Uterus (tissue), 4 donors: ENCODE data around the gene CHCHD3. TPM values are rescaled to one million over a fixed set of nuclear protein-coding genes. Genes with fewer than 3 reads are reported as not detected.

ENCODE experiments used
- DNase-seq, 2 donors: peaks; one replicate each; pipeline ENCODE4 v3.0.0-alpha.2; 2019 to 2020
- H3K27ac ChIP-seq, 2 donors: fragments of 200-600 bp; sonication (generic); 1 replicate in 1 of 2; 2 replicates in 1 of 2; pipeline ENCODE4 v1.5.1; 2016 to 2018
- H3K27me3 ChIP-seq, 2 donors: fragments of 200-600 bp; sonication (generic); one replicate each; pipeline ENCODE4 v1.5.1; 2018 to 2019; ENCODE audit warnings: control low read depth in 1 of 2
- H3K36me3 ChIP-seq, 2 donors: fragments of 200-600 bp; sonication (generic); one replicate each; pipeline ENCODE4 v1.5.1; 2019; ENCODE audit warnings: control low read depth in 1 of 2
- H3K4me1 ChIP-seq, 2 donors: fragments of 200-600 bp; sonication (generic); one replicate each; pipeline ENCODE4 v1.5.1; 2018 to 2019; ENCODE audit warnings: control low read depth in 1 of 2
- H3K4me3 ChIP-seq, 2 donors: fragments of 200-600 bp; sonication (generic); 1 replicate in 1 of 2; 2 replicates in 1 of 2; pipeline ENCODE4 v1.5.1; 2018 to 2019; ENCODE audit warnings: mild to moderate bottlenecking in 1 of 2
- H3K9me3 ChIP-seq, 2 donors: fragments of 200-600 bp; sonication (generic); one replicate each; pipeline ENCODE4 v1.5.1; 2019; ENCODE audit warnings: control low read depth in 1 of 2
- CTCF ChIP-seq, 4 experiments: fragments of 200-600 bp in 2 of 4; fragments of 450-650 bp in 2 of 4; sonication (generic) in 2 of 4; IDR thresholded peaks; one replicate each; pipeline ENCODE4 v1.5.1; 2016 to 2019; ENCODE audit warnings: antibody characterized with exemption in 4 of 4, mild to moderate bottlenecking in 2 of 4, moderate library complexity in 1 of 4
- POLR2A ChIP-seq, 2 donors: fragments of 450-650 bp; IDR thresholded peaks; one replicate each; pipeline ENCODE4 v1.6.1; 2016; ENCODE audit warnings: antibody characterized with exemption in 2 of 2, mild to moderate bottlenecking in 1 of 2, moderate library complexity in 1 of 2
- intact Hi-C: fragments of 100-400 bp; cut with DNase I; formaldehyde crosslinking; loops from one replicate; pipeline ENCODE4 v1.15.1; 2023; ENCODE audit warnings: low total_unique reads
- total RNA-seq, 4 donors: library from RNA; depleted of rRNA in 3 of 4; stranded (reverse); fragments of >200 nt in 3 of 4; gene quantifications; one replicate each; pipeline versions ENCODE4 v1.1.0 to v1.2.4, GENCODE V29; 2014 to 2023
- donor health status: DM: yes; HTN: yes; CAD: no.

The CHCHD3 gene
- total RNA-seq, 4 donors from 2014 or later: 43.5 to 61.0 (median 47.6) TPM

GRCh38 chr7:132805766-132806165 is 276.1 kb downstream of the CHCHD3 start:
- no peak for TF ChIP-seq POLR2A (IDR thresholded peaks at IDR 0.05)
- TF ChIP-seq CTCF (IDR thresholded peaks at IDR 0.05): no peak
- Histone ChIP-seq H3K9me3 (no peaks in the 10 kb centered on the region), H3K36me3 (no peaks in the 10 kb centered on the region), H3K4me3 (no peak overlapping the region), H3K27ac (no peak overlapping the region), H3K27me3 (no peaks in the 10 kb centered on the region), H3K4me1 (no peaks in the 10 kb centered on the region)
- no peak for DNase-seq
- intact Hi-C loops: no loop called here

- no peak for TF ChIP-seq POLR2A (IDR thresholded peaks at IDR 0.05)
- TF ChIP-seq CTCF (IDR thresholded peaks at IDR 0.05): no peak
- no peak for DNase-seq
- intact Hi-C loops: no loop called here
- H3K4me3 ChIP-seq: no peak overlapping the region
- H3K27me3 ChIP-seq: no peaks in the 10 kb centered on the region
- no peak overlapping the region for H3K27ac ChIP-seq
- H3K4me1 ChIP-seq: no peaks in the 10 kb centered on the region
- H3K36me3 ChIP-seq: no peaks in the 10 kb centered on the region
- no peaks in the 10 kb centered on the region for H3K9me3 ChIP-seq
These were observed 276.9 kb downstream of the CHCHD3 start for GRCh38 chr7:132804849-132805485.

- Histone ChIP-seq H3K27ac (no peak overlapping the region), H3K27me3 (no peaks in the 10 kb centered on the region), H3K9me3 (no peaks in the 10 kb centered on the region), H3K36me3 (no peaks in the 10 kb centered on the region), H3K4me1 (no peaks in the 10 kb centered on the region), H3K4me3 (no peak overlapping the region)
- TF ChIP-seq CTCF (IDR thresholded peaks at IDR 0.05) (no peak), POLR2A (IDR thresholded peaks at IDR 0.05) (no peak)
- intact Hi-C loops: no loop called here
- DNase-seq: no peak
These were observed 281.4 kb downstream of the CHCHD3 start for GRCh38 chr7:132800522-132800921.

GRCh38 chr7:132799081-132799413 is 282.8 kb downstream of the CHCHD3 start:
- DNase-seq: no peak
- TF ChIP-seq POLR2A (IDR thresholded peaks at IDR 0.05) (no peak), CTCF (IDR thresholded peaks at IDR 0.05) (no peak)
- Histone ChIP-seq H3K4me1 (no peaks in the 10 kb centered on the region), H3K36me3 (no peaks in the 10 kb centered on the region), H3K4me3 (no peak overlapping the region), H3K9me3 (no peaks in the 10 kb centered on the region), H3K27ac (no peak overlapping the region), H3K27me3 (no peaks in the 10 kb centered on the region)
- intact Hi-C loops: no loop called here

- no peak overlapping the region for H3K27ac ChIP-seq
- no peak for TF ChIP-seq POLR2A (IDR thresholded peaks at IDR 0.05)
- TF ChIP-seq CTCF (IDR thresholded peaks at IDR 0.05): no peak
- intact Hi-C loops: no loop called here
- no peaks in the 10 kb centered on the region for H3K27me3 ChIP-seq
- H3K4me3 ChIP-seq: no peak overlapping the region
- no peak for DNase-seq
- no peaks in the 10 kb centered on the region for H3K36me3 ChIP-seq
- H3K9me3 ChIP-seq: no peaks in the 10 kb centered on the region
- no peaks in the 10 kb centered on the region for H3K4me1 ChIP-seq
These were observed 284.7 kb downstream of the CHCHD3 start for GRCh38 chr7:132797152-132797551.
